ENCODE measurements around the gene LRRC73.
A peak's percentile ranks its signal among the peaks of the same experiment; 100 is the strongest.
"Not testable (repeated sequence)": the region's sequence is repeated elsewhere in the genome, so short reads cannot be mapped to it uniquely, and the experiment has no call there.

LRRC73 gene, protein sequence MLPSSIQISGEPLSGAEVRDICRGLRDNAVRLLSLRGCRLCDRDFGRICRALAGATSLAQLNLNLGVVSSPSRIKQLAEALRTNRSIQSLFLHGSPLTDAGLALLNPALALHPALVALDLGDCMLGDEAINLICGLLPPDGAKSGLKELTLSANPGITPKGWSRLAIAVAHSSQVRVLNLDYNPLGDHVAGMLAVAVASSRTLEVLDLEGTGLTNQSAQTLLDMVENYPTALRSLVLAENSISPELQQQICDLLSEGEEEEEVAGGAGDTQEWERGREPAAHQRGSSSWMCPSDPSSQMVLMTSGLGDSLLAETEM

DNA sequence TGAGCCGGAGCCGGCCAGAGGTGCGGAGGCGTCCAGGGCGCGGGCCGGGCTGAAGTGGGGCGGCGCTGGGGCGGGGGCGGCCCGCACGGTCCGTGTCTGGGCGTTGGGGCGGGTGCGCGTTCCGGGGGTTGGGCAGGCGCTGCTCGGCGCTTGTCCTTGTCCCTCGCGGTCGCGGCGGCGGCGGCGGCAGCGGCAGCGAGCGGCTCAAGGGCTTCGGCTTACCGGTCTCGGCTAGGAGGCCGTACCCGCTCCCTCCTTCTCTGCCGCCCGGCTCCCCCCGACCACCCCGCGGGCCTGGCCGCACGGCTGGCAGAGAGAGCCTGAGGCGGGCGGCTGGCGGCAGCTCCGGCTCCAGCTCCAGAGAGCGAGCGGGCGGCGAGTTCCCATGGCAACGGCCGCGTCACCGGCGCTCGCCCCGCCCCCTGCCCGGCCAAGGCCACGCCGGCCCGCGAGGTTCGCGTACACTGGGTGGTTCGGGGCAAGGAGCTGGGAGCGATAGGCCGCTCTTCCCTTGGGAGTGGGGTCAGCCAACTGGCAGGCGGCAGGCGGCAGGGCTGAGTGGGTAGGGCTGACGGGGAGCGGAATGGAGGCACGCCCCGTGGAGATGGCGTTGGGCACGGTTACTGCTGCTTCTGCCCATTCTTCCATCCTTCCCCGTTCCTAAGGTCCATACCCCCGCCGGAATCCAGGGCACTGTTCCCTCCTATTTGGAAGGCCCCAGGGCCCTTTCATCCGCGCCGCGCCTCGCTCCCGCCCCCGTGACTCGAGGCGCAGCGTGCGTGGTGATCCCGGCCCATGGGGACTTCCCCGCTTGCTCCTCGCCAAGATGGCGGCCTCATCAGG, at the start of gene LRRC73:
TSS of gene LRRC73 (minus strand) at position 363 of the 843 bp plus-strand sequence. CDS start 561 bp downstream, outside the sequence.
- TF ChIP-seq, protein P1, sequence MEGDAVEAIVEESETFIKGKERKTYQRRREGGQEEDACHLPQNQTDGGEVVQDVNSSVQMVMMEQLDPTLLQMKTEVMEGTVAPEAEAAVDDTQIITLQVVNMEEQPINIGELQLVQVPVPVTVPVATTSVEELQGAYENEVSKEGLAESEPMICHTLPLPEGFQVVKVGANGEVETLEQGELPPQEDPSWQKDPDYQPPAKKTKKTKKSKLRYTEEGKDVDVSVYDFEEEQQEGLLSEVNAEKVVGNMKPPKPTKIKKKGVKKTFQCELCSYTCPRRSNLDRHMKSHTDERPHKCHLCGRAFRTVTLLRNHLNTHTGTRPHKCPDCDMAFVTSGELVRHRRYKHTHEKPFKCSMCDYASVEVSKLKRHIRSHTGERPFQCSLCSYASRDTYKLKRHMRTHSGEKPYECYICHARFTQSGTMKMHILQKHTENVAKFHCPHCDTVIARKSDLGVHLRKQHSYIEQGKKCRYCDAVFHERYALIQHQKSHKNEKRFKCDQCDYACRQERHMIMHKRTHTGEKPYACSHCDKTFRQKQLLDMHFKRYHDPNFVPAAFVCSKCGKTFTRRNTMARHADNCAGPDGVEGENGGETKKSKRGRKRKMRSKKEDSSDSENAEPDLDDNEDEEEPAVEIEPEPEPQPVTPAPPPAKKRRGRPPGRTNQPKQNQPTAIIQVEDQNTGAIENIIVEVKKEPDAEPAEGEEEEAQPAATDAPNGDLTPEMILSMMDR (conservative IDR thresholded peaks at IDR 0.05; ENCODE audit: low read depth, low read length) = no peak
- H3K4me3 ChIP-seq (ENCODE audit: low read length) = peak within 1 kb of the TSS; percentile 49
- DNase-seq (ENCODE audit: low read depth) = no peak

DNA sequence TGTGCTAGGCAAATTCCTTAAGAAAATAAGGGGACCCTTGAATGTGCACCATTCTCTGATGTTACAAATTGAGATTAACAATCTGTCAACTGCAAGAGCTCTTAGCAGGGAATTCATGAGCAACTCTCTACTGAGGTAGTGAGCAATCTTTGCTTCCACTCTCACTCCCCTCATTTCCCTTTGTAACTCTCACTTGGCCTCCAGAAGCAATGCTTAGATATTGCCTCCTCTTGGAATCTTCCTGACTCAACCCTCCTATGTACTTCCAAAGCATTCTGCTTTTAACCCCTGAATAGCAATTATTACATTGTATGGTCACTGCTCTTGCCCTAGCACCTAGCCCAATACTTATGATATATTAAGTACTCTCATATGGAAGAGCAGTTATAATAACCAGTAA, 49.2 kb upstream of the LRRC73 start:
- no peak overlapping the region for H3K4me3 ChIP-seq (ENCODE audit: low read length)
- TF ChIP-seq, protein P1 (conservative IDR thresholded peaks at IDR 0.05; ENCODE audit: low read depth, low read length) = no peak
- DNase-seq (ENCODE audit: low read depth) = no peak

DNA sequence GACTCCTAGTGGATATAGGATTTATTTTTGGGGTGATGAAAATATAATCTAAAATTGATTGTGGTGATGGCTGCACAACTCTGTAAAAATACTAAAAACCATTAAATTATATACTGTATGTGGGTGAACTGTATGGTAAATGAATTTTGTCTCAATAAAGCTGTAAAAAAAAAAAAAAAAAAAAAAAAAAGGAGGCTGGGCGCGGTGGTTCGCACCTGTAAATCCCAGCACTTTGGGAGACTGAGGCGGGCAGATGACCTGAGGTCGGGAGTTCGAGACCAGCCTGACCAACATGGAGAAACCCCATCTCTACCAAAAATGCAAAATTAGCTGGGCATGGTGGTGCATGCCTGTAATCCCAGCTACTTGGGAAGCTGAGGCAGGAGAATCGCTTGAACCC, 47.5 kb upstream of the LRRC73 start:
- not testable (repeated sequence) for H3K4me3 ChIP-seq (ENCODE audit: low read length); DNase-seq (ENCODE audit: low read depth)

DNA sequence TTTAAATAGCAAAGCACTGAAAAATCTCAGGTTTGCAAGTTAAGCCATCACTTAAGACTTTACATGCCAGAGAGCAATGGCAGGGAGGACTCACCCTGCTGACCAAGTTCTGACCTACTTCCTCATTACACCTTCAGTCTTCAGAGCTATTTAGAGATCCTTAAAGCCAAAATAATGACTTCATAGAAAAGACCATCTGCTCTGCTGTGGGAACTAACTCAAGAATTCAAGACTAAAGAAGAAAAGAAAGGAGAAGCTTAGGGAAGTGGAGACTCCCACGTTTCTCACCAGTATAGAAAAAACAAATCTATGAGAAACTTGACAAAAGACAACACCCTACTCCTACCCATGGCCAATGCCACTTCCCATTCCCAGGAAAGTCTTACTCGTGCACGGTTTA, 37.1 kb upstream of the LRRC73 start:
- no peak overlapping the region for H3K4me3 ChIP-seq (ENCODE audit: low read length)
- no peak for DNase-seq (ENCODE audit: low read depth)
- TF ChIP-seq, protein P1 (conservative IDR thresholded peaks at IDR 0.05; ENCODE audit: low read depth, low read length) = no peak

DNA sequence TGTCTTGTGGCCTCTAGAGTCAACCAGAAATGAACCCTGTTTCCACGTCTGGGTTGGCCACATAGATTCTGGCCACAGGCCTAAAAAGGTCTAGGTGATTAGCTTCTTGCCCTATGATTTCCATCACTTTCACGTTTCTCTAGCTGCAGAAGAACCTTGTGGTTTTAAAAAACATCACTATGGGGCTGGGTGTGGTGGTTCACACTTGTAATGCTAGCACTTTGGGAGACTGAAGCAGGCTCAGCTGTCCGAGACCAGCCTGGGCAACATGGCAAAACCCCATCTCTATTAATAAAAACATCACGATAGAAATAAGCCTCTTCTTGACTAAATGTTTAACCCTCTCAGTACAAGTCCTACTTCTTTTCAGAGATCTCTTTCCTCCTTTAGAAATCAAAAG, 34.3 kb upstream of the LRRC73 start:
- TF ChIP-seq, protein P1 (conservative IDR thresholded peaks at IDR 0.05; ENCODE audit: low read depth, low read length) = no peak
- DNase-seq (ENCODE audit: low read depth) = no peak
- H3K4me3 ChIP-seq (ENCODE audit: low read length) = no peak overlapping the region

DNA sequence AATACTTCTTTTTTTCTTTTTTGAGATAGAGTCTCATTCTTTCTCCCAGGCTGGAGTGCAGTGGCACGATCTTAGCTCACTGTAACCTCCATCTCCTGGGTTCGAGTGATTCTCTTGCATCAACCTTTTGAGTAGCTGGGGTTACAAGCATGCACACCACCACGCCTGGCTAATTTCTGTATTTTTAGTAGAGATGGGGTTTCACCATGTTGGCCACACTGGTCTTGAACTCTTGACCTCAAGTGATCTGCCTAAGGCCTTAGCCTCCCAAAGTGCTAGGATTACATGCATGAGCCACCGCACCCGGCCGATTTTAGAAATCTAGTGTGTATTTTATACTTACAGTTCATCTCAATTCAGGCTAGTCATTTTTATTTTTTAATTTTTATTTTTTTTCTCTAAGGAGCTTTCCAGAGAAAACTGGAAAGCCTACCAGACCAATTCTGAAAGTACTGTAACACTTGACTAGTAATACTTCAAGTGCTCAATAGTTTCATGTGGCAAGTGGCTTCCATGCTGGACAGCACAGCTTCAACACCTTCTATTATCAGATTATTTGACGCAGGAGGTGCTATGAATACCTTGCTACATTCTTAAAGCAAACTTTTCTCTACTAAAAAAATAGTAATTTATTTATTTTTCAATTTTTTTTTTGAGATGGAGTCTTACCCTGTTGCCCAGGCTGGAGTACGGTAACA, 31.8 kb upstream of the LRRC73 start:
- TF ChIP-seq, protein P1 (conservative IDR thresholded peaks at IDR 0.05; ENCODE audit: low read depth, low read length) = no peak

DNA sequence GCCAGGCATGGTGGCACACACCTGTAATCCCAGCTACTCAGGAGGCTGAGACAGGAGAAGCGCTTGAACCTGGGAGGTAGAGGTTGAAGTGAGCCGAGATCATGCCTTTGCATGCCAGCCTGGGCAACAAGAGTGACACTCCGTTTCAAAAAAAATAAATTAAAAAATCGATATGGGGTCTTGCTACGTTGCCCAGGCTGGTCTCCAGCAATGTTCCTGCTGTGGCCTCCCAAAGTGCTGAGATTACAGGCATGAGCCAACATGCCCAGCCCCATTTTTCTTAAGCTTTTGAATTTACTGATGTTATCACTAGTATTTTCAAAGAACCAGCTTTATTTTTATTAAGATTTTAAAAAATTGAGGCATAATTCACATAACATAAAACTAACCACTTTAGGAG, 30.4 kb upstream of the LRRC73 start:
- no peak for DNase-seq (ENCODE audit: low read depth)
- no peak overlapping the region for H3K4me3 ChIP-seq (ENCODE audit: low read length)
- TF ChIP-seq, protein P1 (conservative IDR thresholded peaks at IDR 0.05; ENCODE audit: low read depth, low read length) = no peak

More for the DNA sequence above, 31.8 kb upstream of the LRRC73 start:
- no peak for DNase-seq (ENCODE audit: low read depth)
- no peak overlapping the region for H3K4me3 ChIP-seq (ENCODE audit: low read length)

DNA sequence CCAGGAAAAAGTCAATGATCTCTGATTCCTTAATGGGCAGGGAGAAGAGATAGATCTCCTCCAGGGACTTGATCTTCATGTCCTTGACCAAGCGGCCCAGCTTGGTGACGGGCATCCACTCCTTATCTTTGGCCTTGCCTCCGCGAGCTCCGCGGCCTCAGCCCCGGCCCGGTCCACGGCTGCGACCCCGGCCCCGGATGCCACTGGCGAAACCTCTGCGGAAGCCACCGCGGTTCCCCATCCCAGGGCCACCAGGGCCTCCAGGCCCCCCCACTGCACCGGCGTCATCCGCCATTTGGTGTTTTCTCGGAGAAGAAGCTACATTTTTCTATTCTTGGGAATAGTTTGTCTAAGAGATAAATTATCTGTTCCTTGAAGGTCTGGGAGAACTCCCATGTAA, 29.3 kb upstream of the LRRC73 start:
- not testable (repeated sequence) for H3K4me3 ChIP-seq (ENCODE audit: low read length); DNase-seq (ENCODE audit: low read depth)

DNA sequence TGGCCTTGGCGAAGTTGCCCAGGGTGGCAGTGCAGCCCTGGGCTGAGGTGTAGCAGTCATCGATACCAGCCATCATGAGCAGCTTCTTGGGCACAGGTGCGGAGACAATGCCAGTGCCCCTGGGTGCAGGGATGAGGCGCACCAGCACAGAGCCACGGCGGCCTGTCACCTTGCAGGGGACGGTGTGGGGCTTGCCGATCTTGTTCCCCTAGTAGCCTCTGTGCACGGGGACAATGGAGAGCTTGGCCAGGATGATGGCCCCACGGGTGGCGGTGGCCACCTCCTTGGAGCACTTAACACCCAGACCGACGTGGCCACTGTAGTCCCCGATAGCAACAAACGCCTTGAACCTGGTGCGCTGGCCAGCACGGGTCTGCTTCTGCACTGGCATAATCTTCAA, 28.8 kb upstream of the LRRC73 start:
- DNase-seq (ENCODE audit: low read depth); H3K4me3 ChIP-seq (ENCODE audit: low read length): not testable (repeated sequence)
